ENCODE measurements around the gene ZSCAN18. TPM values are rescaled to one million over a fixed set of nuclear protein-coding genes. Genes with fewer than 3 reads are reported as not detected.

ZSCAN18 gene
- total RNA-seq, 1 donor from 2014 or later: 64.9 TPM

GRCh38 chr19:58098682-58098998 is 609 bp upstream of the ZSCAN18 start:
- peaks cover 2% of the 10 kb centered on the region for H3K36me3 ChIP-seq (ENCODE audit: control insufficient read depth, insufficient read depth, low read length)
- TF ChIP-seq CTCF (IDR thresholded peaks at IDR 0.05; ENCODE audit: insufficient read depth, low read length, poor library complexity, severe bottlenecking): no peak
- DNase-seq (ENCODE audit: low read depth): no peak
- peak overlapping the region; percentile 54 for H3K4me3 ChIP-seq (ENCODE audit: low read depth, low read length)
- no peaks in the 10 kb centered on the region for H3K27me3 ChIP-seq (ENCODE audit: control insufficient read depth, insufficient read depth, low read length)

DNA sequence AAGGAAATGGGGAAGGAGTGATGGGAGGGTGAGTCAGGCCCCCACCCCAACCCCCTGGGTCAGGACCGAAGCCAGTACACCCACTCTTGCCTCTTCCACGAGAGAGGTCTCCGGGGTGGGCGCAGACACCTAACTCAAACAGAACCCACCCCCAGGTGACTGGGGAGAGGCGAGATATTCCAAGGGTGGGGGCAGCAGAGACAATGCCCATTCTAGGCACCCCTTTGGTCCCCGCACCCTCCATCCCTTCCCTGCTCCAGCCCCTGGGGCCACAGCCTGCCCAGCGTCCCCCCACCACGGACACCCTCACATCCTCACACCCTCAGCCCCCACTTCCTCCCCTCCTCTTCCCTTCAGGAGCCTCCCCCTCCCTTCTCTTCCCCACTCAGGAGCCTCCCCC is 682 bp downstream of the ZSCAN18 start:
- DNase-seq (ENCODE audit: low read depth): no peak
- Histone ChIP-seq H3K4me3 (ENCODE audit: low read depth, low read length) (peak overlapping the region; percentile 84), H3K27me3 (ENCODE audit: control insufficient read depth, insufficient read depth, low read length) (no peaks in the 10 kb centered on the region), H3K36me3 (ENCODE audit: control insufficient read depth, insufficient read depth, low read length) (peaks cover 2% of the 10 kb centered on the region)
- no peak for TF ChIP-seq CTCF (IDR thresholded peaks at IDR 0.05; ENCODE audit: insufficient read depth, low read length, poor library complexity, severe bottlenecking)

DNA sequence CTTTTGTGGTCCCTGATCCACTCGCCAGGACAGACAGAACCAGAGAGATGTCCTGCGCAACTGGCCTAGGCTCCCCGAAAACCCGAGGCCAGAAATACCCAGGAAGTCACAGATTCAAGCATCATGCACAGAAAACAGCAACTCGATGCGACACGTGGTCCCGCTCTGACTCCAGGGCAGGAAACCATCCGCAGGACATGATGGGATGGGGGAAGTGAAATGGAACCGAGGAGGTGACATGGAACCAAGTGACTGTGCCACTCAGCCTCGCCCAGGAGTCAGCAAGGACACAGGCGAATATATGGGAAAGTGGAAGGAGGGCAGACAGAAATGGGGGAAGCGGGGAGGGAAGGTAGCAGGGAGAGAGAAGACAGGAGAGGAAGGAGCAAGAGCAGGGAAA is 1.1 kb downstream of the ZSCAN18 start:
- Histone ChIP-seq H3K4me3 (ENCODE audit: low read depth, low read length) (no peak overlapping the region), H3K36me3 (ENCODE audit: control insufficient read depth, insufficient read depth, low read length) (peaks cover 2% of the 10 kb centered on the region), H3K27me3 (ENCODE audit: control insufficient read depth, insufficient read depth, low read length) (no peaks in the 10 kb centered on the region)
- TF ChIP-seq CTCF (IDR thresholded peaks at IDR 0.05; ENCODE audit: insufficient read depth, low read length, poor library complexity, severe bottlenecking): no peak
- DNase-seq (ENCODE audit: low read depth): no peak

- H3K4me3 ChIP-seq (ENCODE audit: low read depth, low read length): no peak overlapping the region
- H3K27me3 ChIP-seq (ENCODE audit: control insufficient read depth, insufficient read depth, low read length): no peaks in the 10 kb centered on the region
- no peak for TF ChIP-seq CTCF (IDR thresholded peaks at IDR 0.05; ENCODE audit: insufficient read depth, low read length, poor library complexity, severe bottlenecking)
- no peak for DNase-seq (ENCODE audit: low read depth)
- H3K36me3 ChIP-seq (ENCODE audit: control insufficient read depth, insufficient read depth, low read length): peaks cover 2% of the 10 kb centered on the region
Measured at GRCh38 chr19:58095328-58095727, 2.7 kb downstream of the ZSCAN18 start.

- Histone ChIP-seq H3K4me3 (ENCODE audit: low read depth, low read length) (no peak overlapping the region), H3K27me3 (ENCODE audit: control insufficient read depth, insufficient read depth, low read length) (no peaks in the 10 kb centered on the region), H3K36me3 (ENCODE audit: control insufficient read depth, insufficient read depth, low read length) (peaks cover 2% of the 10 kb centered on the region)
- no peak for DNase-seq (ENCODE audit: low read depth)
- TF ChIP-seq CTCF (IDR thresholded peaks at IDR 0.05; ENCODE audit: insufficient read depth, low read length, poor library complexity, severe bottlenecking): no peak
Measured at GRCh38 chr19:58093071-58093470, 5.0 kb downstream of the ZSCAN18 start.

GRCh38 chr19:58091251-58091995 is 6.6 kb downstream of the ZSCAN18 start:
- peaks cover 2% of the 10 kb centered on the region for H3K36me3 ChIP-seq (ENCODE audit: control insufficient read depth, insufficient read depth, low read length)
- no peaks in the 10 kb centered on the region for H3K27me3 ChIP-seq (ENCODE audit: control insufficient read depth, insufficient read depth, low read length)
- TF ChIP-seq CTCF (IDR thresholded peaks at IDR 0.05; ENCODE audit: insufficient read depth, low read length, poor library complexity, severe bottlenecking): no peak
- H3K4me3 ChIP-seq (ENCODE audit: low read depth, low read length): no peak overlapping the region
- no peak for DNase-seq (ENCODE audit: low read depth)

Data from kidney epithelial cell (primary cell).